Naive B cell (primary cell): ENCODE measurements around the gene SMARCC1. TPM values are rescaled to one million over a fixed set of nuclear protein-coding genes. Genes with fewer than 3 reads are reported as not detected.
A peak's percentile ranks its signal among the peaks of the same experiment; 100 is the strongest.

Experiments
- ATAC-seq, 2 donors: fragments of 150-1000 bp; cut with Tn5 transposase; 2 replicates each; pipeline ENCODE4 v1.10.0; 2021; ENCODE audit warnings: low read depth in 2 of 2, mild to moderate bottlenecking in 2 of 2, moderate library complexity in 2 of 2
- DNase-seq: peaks from one replicate; pipeline ENCODE4 v3.0.0; 2022
- H3K27ac Mint-ChIP-seq, 6 donors: one replicate each; pipeline ENCODE4 v1.8.0; 2020 to 2022; ENCODE audit warnings: mild to moderate bottlenecking in 6 of 6, mixed read lengths in 6 of 6, moderate library complexity in 5 of 6, inconsistent platforms in 2 of 6
- H3K27me3 Mint-ChIP-seq, 3 donors: one replicate each; pipeline ENCODE4 v1.8.0; 2021 to 2022; ENCODE audit warnings: mixed read lengths in 3 of 3, mild to moderate bottlenecking in 1 of 3
- H3K36me3 Mint-ChIP-seq, 2 donors: one replicate each; pipeline ENCODE4 v1.8.0; 2020 to 2022; ENCODE audit warnings: mixed read lengths in 2 of 2, inconsistent platforms in 1 of 2, mild to moderate bottlenecking in 1 of 2
- H3K4me1 Mint-ChIP-seq, 3 donors: one replicate each; pipeline ENCODE4 v1.8.0; 2020 to 2022; ENCODE audit warnings: mixed read lengths in 3 of 3, inconsistent platforms in 1 of 3, mild to moderate bottlenecking in 1 of 3, moderate library complexity in 1 of 3
- H3K4me3 Mint-ChIP-seq, 8 donors: one replicate each; pipeline ENCODE4 v1.8.0; 2020 to 2022; ENCODE audit warnings: mild to moderate bottlenecking in 8 of 8, mixed read lengths in 8 of 8, moderate library complexity in 8 of 8, inconsistent platforms in 2 of 8
- H3K9me3 Mint-ChIP-seq, 7 donors: one replicate each; pipeline ENCODE4 v1.8.0; 2020 to 2022; ENCODE audit warnings: mixed read lengths in 7 of 7, mild to moderate bottlenecking in 5 of 7, inconsistent platforms in 2 of 7, moderate library complexity in 1 of 7
- polyA plus RNA-seq, 6 donors: library from polyadenylated mRNA; unstranded; fragments of 300-500 nt; fragmentation: Illumina TruSeq; gene quantifications; one replicate each; pipeline ENCODE4 v1.2.3, GENCODE V29; 2021; ENCODE audit warnings: low read depth in 6 of 6

SMARCC1 gene
- polyA plus RNA-seq, 6 donors from 2014 or later = 47.2 to 99.6 (median 73.8) TPM

- no peaks in the 10 kb centered on the region for H3K4me1 Mint-ChIP-seq
- H3K9me3 Mint-ChIP-seq = no peaks in the 10 kb centered on the region
- DNase-seq (no peak), ATAC-seq (no peak)
- H3K36me3 Mint-ChIP-seq = peaks cover 19 to 22% of the 10 kb centered on the region in 2 donors
- H3K4me3 Mint-ChIP-seq = no peak overlapping the region
- H3K27ac Mint-ChIP-seq = peak overlapping the region in 1 of 6 donors; percentile 60
- H3K27me3 Mint-ChIP-seq = no peaks in the 10 kb centered on the region
Observed at GRCh38 chr3:47605652-47606051, 176.0 kb downstream of the SMARCC1 start.

- H3K4me3 Mint-ChIP-seq = no peak overlapping the region
- H3K27ac Mint-ChIP-seq = no peak overlapping the region
- ATAC-seq = no peak
- H3K36me3 Mint-ChIP-seq = peaks cover 13 to 15% of the 10 kb centered on the region in 2 donors
- H3K4me1 Mint-ChIP-seq = no peaks in the 10 kb centered on the region
- no peaks in the 10 kb centered on the region for H3K27me3 Mint-ChIP-seq
- DNase-seq = no peak
- H3K9me3 Mint-ChIP-seq = no peaks in the 10 kb centered on the region
Observed at GRCh38 chr3:47604145-47604544, 177.5 kb downstream of the SMARCC1 start.

GRCh38 chr3:47603332-47603731, 178.4 kb downstream of the SMARCC1 start:
- H3K4me1 Mint-ChIP-seq = no peaks in the 10 kb centered on the region
- ATAC-seq = no peak
- H3K27ac Mint-ChIP-seq = no peak overlapping the region

GRCh38 chr3:47601281-47601680, 180.4 kb downstream of the SMARCC1 start:
- H3K4me1 Mint-ChIP-seq = peaks cover 0 to 4% (median 0%) of the 10 kb centered on the region in 3 donors
- no peak overlapping the region for H3K4me3 Mint-ChIP-seq
- peaks cover 0 to 2% (median 0%) of the 10 kb centered on the region in 7 donors for H3K9me3 Mint-ChIP-seq
- peaks cover 17 to 20% of the 10 kb centered on the region in 2 donors for H3K36me3 Mint-ChIP-seq
- H3K27ac Mint-ChIP-seq = peak overlapping the region in 4 of 6 donors; percentile 27 to 59 (median 38)
- no peak for ATAC-seq
- no peaks in the 10 kb centered on the region for H3K27me3 Mint-ChIP-seq
- DNase-seq = no peak

More at GRCh38 chr3:47603332-47603731, 178.4 kb downstream of the SMARCC1 start:
- no peaks in the 10 kb centered on the region for H3K9me3 Mint-ChIP-seq
- H3K27me3 Mint-ChIP-seq = no peaks in the 10 kb centered on the region
- no peak for DNase-seq
- H3K4me3 Mint-ChIP-seq = no peak overlapping the region
- H3K36me3 Mint-ChIP-seq = peaks cover 9 to 13% of the 10 kb centered on the region in 2 donors

- ATAC-seq (no peak), DNase-seq (no peak)
- Mint-ChIP-seq H3K27me3 (no peaks in the 10 kb centered on the region), H3K4me1 (peaks cover 0 to 4% (median 0%) of the 10 kb centered on the region in 3 donors), H3K36me3 (peaks cover 9 to 28% of the 10 kb centered on the region in 2 donors), H3K27ac (peak overlapping the region in 1 of 6 donors; percentile 52), H3K4me3 (no peak overlapping the region), H3K9me3 (peaks cover 0 to 2% (median 0%) of the 10 kb centered on the region in 7 donors)
Observed at GRCh38 chr3:47594792-47595191, 186.9 kb downstream of the SMARCC1 start.

GRCh38 chr3:47592066-47592795, 189.5 kb downstream of the SMARCC1 start:
- DNase-seq (no peak), ATAC-seq (no peak)
- Mint-ChIP-seq H3K27ac (peak overlapping the region in 3 of 6 donors; percentile 1 to 31 (median 22)), H3K4me3 (no peak overlapping the region), H3K36me3 (peaks cover 7 to 26% of the 10 kb centered on the region in 2 donors), H3K4me1 (no peaks in the 10 kb centered on the region), H3K27me3 (no peaks in the 10 kb centered on the region), H3K9me3 (peaks cover 0 to 2% (median 0%) of the 10 kb centered on the region in 7 donors)

- Mint-ChIP-seq H3K9me3 (no peaks in the 10 kb centered on the region), H3K4me1 (no peaks in the 10 kb centered on the region), H3K27me3 (no peaks in the 10 kb centered on the region), H3K4me3 (no peak overlapping the region), H3K27ac (peak overlapping the region in 2 of 6 donors; percentile 14 to 15), H3K36me3 (peaks cover 17 to 34% of the 10 kb centered on the region in 2 donors)
- no peak for DNase-seq
- ATAC-seq = no peak
Observed at GRCh38 chr3:47590216-47590615, 191.5 kb downstream of the SMARCC1 start.

GRCh38 chr3:47588587-47588986, 193.1 kb downstream of the SMARCC1 start:
- no peak for DNase-seq
- Mint-ChIP-seq H3K27me3 (no peaks in the 10 kb centered on the region), H3K36me3 (peaks cover 17 to 24% of the 10 kb centered on the region in 2 donors), H3K4me1 (no peaks in the 10 kb centered on the region), H3K9me3 (no peaks in the 10 kb centered on the region), H3K27ac (peak overlapping the region in 1 of 6 donors; percentile 37), H3K4me3 (no peak overlapping the region)
- ATAC-seq = no peak

GRCh38 chr3:47588053-47588452, 193.6 kb downstream of the SMARCC1 start:
- Mint-ChIP-seq H3K4me1 (no peaks in the 10 kb centered on the region), H3K9me3 (no peaks in the 10 kb centered on the region), H3K27me3 (no peaks in the 10 kb centered on the region), H3K36me3 (peaks cover 17 to 24% of the 10 kb centered on the region in 2 donors), H3K27ac (peak overlapping the region in 1 of 6 donors; percentile 64), H3K4me3 (peak overlapping the region in 1 of 8 donors; percentile 74)
- DNase-seq (no peak), ATAC-seq (no peak)

GRCh38 chr3:47586746-47587145, 194.9 kb downstream of the SMARCC1 start:
- H3K4me1 Mint-ChIP-seq = no peaks in the 10 kb centered on the region
- peaks cover 17 to 24% of the 10 kb centered on the region in 2 donors for H3K36me3 Mint-ChIP-seq
- H3K27me3 Mint-ChIP-seq = no peaks in the 10 kb centered on the region
- H3K9me3 Mint-ChIP-seq = no peaks in the 10 kb centered on the region
- no peak overlapping the region for H3K4me3 Mint-ChIP-seq
- no peak for DNase-seq
- ATAC-seq = no peak
- peak overlapping the region in 1 of 6 donors; percentile 49 for H3K27ac Mint-ChIP-seq

GRCh38 chr3:47583320-47584075, 198.2 kb downstream of the SMARCC1 start:
- peak overlapping the region in 1 of 6 donors; percentile 16 for H3K27ac Mint-ChIP-seq
- DNase-seq (no peak), ATAC-seq (no peak)
- H3K27me3 Mint-ChIP-seq = peaks cover 9 to 13% (median 13%) of the 10 kb centered on the region in 3 donors
- no peaks in the 10 kb centered on the region for H3K4me1 Mint-ChIP-seq
- no peaks in the 10 kb centered on the region for H3K9me3 Mint-ChIP-seq
- no peak overlapping the region for H3K4me3 Mint-ChIP-seq
- H3K36me3 Mint-ChIP-seq = peaks cover 15 to 17% of the 10 kb centered on the region in 2 donors

- no peaks in the 10 kb centered on the region for H3K9me3 Mint-ChIP-seq
- DNase-seq (no peak), ATAC-seq (no peak)
- peaks cover 9 to 19% (median 13%) of the 10 kb centered on the region in 3 donors for H3K27me3 Mint-ChIP-seq
- H3K4me3 Mint-ChIP-seq = peak overlapping the region in 1 of 8 donors; percentile 56
- no peaks in the 10 kb centered on the region for H3K4me1 Mint-ChIP-seq
- peaks cover 7 to 8% of the 10 kb centered on the region in 2 donors for H3K36me3 Mint-ChIP-seq
- H3K27ac Mint-ChIP-seq = peak overlapping the region in 1 of 6 donors; percentile 63
Observed at GRCh38 chr3:47581835-47582234, 199.9 kb downstream of the SMARCC1 start.

GRCh38 chr3:47581422-47581821, 200.3 kb downstream of the SMARCC1 start:
- no peak for ATAC-seq
- no peak for DNase-seq
- peaks cover 9 to 24% (median 13%) of the 10 kb centered on the region in 3 donors for H3K27me3 Mint-ChIP-seq
- peak overlapping the region in 2 of 8 donors; percentile 42 to 78 for H3K4me3 Mint-ChIP-seq
- no peaks in the 10 kb centered on the region for H3K4me1 Mint-ChIP-seq
- H3K9me3 Mint-ChIP-seq = no peaks in the 10 kb centered on the region
- H3K36me3 Mint-ChIP-seq = peaks cover 7 to 8% of the 10 kb centered on the region in 2 donors
- no peak overlapping the region for H3K27ac Mint-ChIP-seq
